ENCODE results near the gene NHERF1. TPM values are rescaled to one million over a fixed set of nuclear protein-coding genes. Genes with fewer than 3 reads are reported as not detected.

NHERF1 gene
- total and polyA plus RNA-seq, 2 of the 13 experiments (the other 11 are each of a cell fraction or from before 2014, with no cell fraction given), result 169 to 269 TPM

GRCh38 chr17:74744714-74745547 lies 3.5 kb upstream of the NHERF1 start (continued):
- TF ChIP-seq ZNF646 (CRISPR knock-in tag; IDR thresholded peaks at IDR 0.05) (no peak), GATAD2A (CRISPR knock-in tag; IDR thresholded peaks at IDR 0.05) (peak; percentile 65), ZNF580 (CRISPR knock-in tag; IDR thresholded peaks at IDR 0.05; ENCODE audit: borderline replicate concordance, low read depth) (peak; percentile 92; the same call in 1 of the 2 replicates), ZNF3 (CRISPR knock-in tag; IDR thresholded peaks at IDR 0.05) (no peak), XRCC5 (optimal IDR thresholded peaks at IDR 0.05; ENCODE audit: low read length) (peak; percentile 81), TBP (CRISPR knock-in tag; IDR thresholded peaks at IDR 0.05) (no peak), ZBTB20 (CRISPR knock-in tag; IDR thresholded peaks at IDR 0.05; ENCODE audit: borderline replicate concordance, low read depth) (no peak; the same call in 1 of the 2 replicates), EZH2 (conservative IDR thresholded peaks at IDR 0.05; ENCODE audit: low read depth, low read length) (no peak), ZNF318 (CRISPR knock-in tag; IDR thresholded peaks at IDR 0.05) (no peak), ZNF121 (CRISPR knock-in tag; IDR thresholded peaks at IDR 0.05) (peak; percentile 80), ZNF446 (CRISPR knock-in tag; IDR thresholded peaks at IDR 0.05) (no peak), ZNF329 (CRISPR knock-in tag; IDR thresholded peaks at IDR 0.05; ENCODE audit: low read depth) (0 out of 2 replicates have a peak, but pooled peaks have one; percentile 86), SRSF1 (optimal IDR thresholded peaks at IDR 0.05; ENCODE audit: low read depth, low read length) (peak; percentile 85), ZNF652 (CRISPR knock-in tag; IDR thresholded peaks at IDR 0.05; ENCODE audit: borderline replicate concordance, low read depth) (peak; percentile 55; the same call in 1 of the 2 replicates)
